Gastrocnemius medialis (tissue), 4 donors: ENCODE data around the gene ALOX15. TPM values are rescaled to one million over a fixed set of nuclear protein-coding genes. Genes with fewer than 3 reads are reported as not detected.

Experiments
- ATAC-seq, 2 donors: fragments of 150-250 bp; one replicate each; pipeline ENCODE4 v1.9.1; 2016
- DNase-seq, 2 donors: peaks; one replicate each; pipeline ENCODE4 v3.0.0-alpha.2; 2019
- H3K27ac ChIP-seq, 4 donors: fragments of 200-600 bp; sonication (generic); 1 replicate in 1 of 4; 2 replicates in 3 of 4; pipeline ENCODE4 v1.5.1; 2016 to 2018; ENCODE audit warnings: mild to moderate bottlenecking in 2 of 4, moderate library complexity in 1 of 4
- H3K27me3 ChIP-seq, 3 donors: fragments of 200-600 bp; sonication (generic) in 2 of 3; 1 replicate in 1 of 3; 2 replicates in 2 of 3; pipeline versions ENCODE4 v1.5.1 to v1.6.0; 2016 to 2019; ENCODE audit warnings: mild to moderate bottlenecking in 1 of 3, moderate library complexity in 1 of 3
- H3K36me3 ChIP-seq, 2 donors: fragments of 200-600 bp; sonication (generic) in 1 of 2; one replicate each; pipeline ENCODE4 v1.5.1; 2017 to 2018
- H3K4me1 ChIP-seq, 2 donors: fragments of 200-600 bp; sonication (generic) in 1 of 2; one replicate each; pipeline ENCODE4 v1.5.1; 2016 to 2017; ENCODE audit warnings: mild to moderate bottlenecking in 2 of 2
- H3K4me3 ChIP-seq, 4 donors: fragments of 200-600 bp; sonication (generic) in 3 of 4; 1 replicate in 1 of 4; 2 replicates in 3 of 4; pipeline ENCODE4 v1.5.1; 2016 to 2019; ENCODE audit warnings: mild to moderate bottlenecking in 2 of 4
- H3K9me3 ChIP-seq, 3 donors: fragments of 200-600 bp; sonication (generic) in 2 of 3; 1 replicate in 1 of 3; 2 replicates in 2 of 3; pipeline ENCODE4 v1.5.1; 2016 to 2019
- CTCF ChIP-seq, 5 experiments: fragments of 450-650 bp in 3 of 5; fragments of 200-600 bp in 2 of 5; sonication (generic) in 2 of 5; IDR thresholded peaks in 4 of 5; conservative IDR thresholded peaks in 1 of 5; 1 replicate in 4 of 5; 2 replicates in 1 of 5; pipeline ENCODE4 v1.5.1; 2016 to 2019; ENCODE audit warnings: antibody characterized with exemption in 5 of 5, mild to moderate bottlenecking in 3 of 5, moderate library complexity in 3 of 5
- POLR2A ChIP-seq, 2 donors: fragments of 450-650 bp; IDR thresholded peaks; one replicate each; pipeline ENCODE4 v1.6.1; 2017; ENCODE audit warnings: antibody characterized with exemption in 2 of 2, mild to moderate bottlenecking in 2 of 2, moderate library complexity in 2 of 2
- in situ Hi-C, 4 donors: fragments of 200-750 bp; cut with MboI; loops; one replicate each; pipeline versions ENCODE4 v1.15.0 to v1.8.0; 2017; ENCODE audit warnings: low sequenced_read_pairs in 4 of 4
- intact Hi-C: fragments of 100-400 bp; cut with DNase I; formaldehyde crosslinking; loops from one replicate; pipeline ENCODE4 v1.15.1; 2023; ENCODE audit warnings: low total_unique reads
- total RNA-seq, 4 donors: library from RNA; depleted of rRNA; stranded (reverse); fragments of >200 nt; gene quantifications; one replicate each; pipeline versions ENCODE4 v1.1.0 to v1.2.3, GENCODE V29; 2016

ALOX15 gene
- total RNA-seq, 4 donors from 2014 or later = not detected

GRCh38 chr17:4632581-4632920, 8.9 kb downstream of the ALOX15 start:
- no peak overlapping the region for H3K27ac ChIP-seq
- in situ Hi-C loops = loop anchor here in 2 of 4 donors (25.0 kb wide), 1 partner anchor 195 kb away; the partner anchor contains the start of gene SPNS3 (in 2 of the 2)
- H3K9me3 ChIP-seq = no peaks in the 10 kb centered on the region
- no peak for TF ChIP-seq POLR2A (IDR thresholded peaks at IDR 0.05)
- TF ChIP-seq CTCF (IDR thresholded peaks at IDR 0.05 in 4 of 5, conservative IDR thresholded peaks at IDR 0.05 in 1 of 5) = no peak
- no peak overlapping the region for H3K4me3 ChIP-seq
- H3K4me1 ChIP-seq = no peaks in the 10 kb centered on the region
- H3K36me3 ChIP-seq = no peaks in the 10 kb centered on the region
- DNase-seq (no peak), ATAC-seq (no peak)
- intact Hi-C loops = no loop called here
- peaks cover 15 to 18% (median 15%) of the 10 kb centered on the region in 3 donors for H3K27me3 ChIP-seq

GRCh38 chr17:4631836-4632580, 9.5 kb downstream of the ALOX15 start:
- TF ChIP-seq POLR2A (IDR thresholded peaks at IDR 0.05) (no peak), CTCF (IDR thresholded peaks at IDR 0.05 in 4 of 5, conservative IDR thresholded peaks at IDR 0.05 in 1 of 5) (no peak)
- Histone ChIP-seq H3K27ac (no peak overlapping the region), H3K27me3 (peaks cover 9 to 15% (median 14%) of the 10 kb centered on the region in 3 donors), H3K9me3 (no peaks in the 10 kb centered on the region), H3K4me3 (no peak overlapping the region), H3K4me1 (no peaks in the 10 kb centered on the region), H3K36me3 (no peaks in the 10 kb centered on the region)
- in situ Hi-C loops = loop anchor here in 2 of 4 donors (25.0 kb wide), 1 partner anchor 195 kb away; the partner anchor contains the start of gene SPNS3 (in 2 of the 2)
- intact Hi-C loops = no loop called here
- DNase-seq (no peak), ATAC-seq (no peak)

DNA sequence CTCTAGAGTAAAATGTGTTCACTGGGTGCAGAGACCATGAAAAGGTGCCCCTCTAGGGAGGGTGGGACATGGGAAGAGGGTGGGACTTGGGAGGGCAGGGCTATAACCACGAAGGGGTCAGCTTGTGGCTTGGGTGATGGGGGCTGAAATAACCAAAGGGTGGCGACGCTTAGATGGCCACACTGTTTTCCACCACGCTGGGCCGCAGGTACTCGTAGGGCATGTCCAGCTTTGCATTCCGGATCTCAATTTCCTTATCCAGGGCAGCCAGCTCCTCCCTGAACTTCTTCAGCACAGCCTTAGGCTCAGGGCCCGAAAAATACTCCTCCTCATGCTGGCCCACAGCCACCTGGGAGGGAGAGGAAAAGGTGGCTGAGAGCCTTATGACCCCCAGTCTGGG, 10.0 kb downstream of the ALOX15 start:
- Histone ChIP-seq H3K27ac (no peak overlapping the region), H3K36me3 (no peaks in the 10 kb centered on the region), H3K27me3 (peaks cover 7 to 10% (median 9%) of the 10 kb centered on the region in 3 donors), H3K9me3 (no peaks in the 10 kb centered on the region), H3K4me3 (no peak overlapping the region), H3K4me1 (no peaks in the 10 kb centered on the region)
- ATAC-seq = no peak
- TF ChIP-seq CTCF (IDR thresholded peaks at IDR 0.05 in 4 of 5, conservative IDR thresholded peaks at IDR 0.05 in 1 of 5) = no peak
- no peak for TF ChIP-seq POLR2A (IDR thresholded peaks at IDR 0.05)
- no peak for DNase-seq
- in situ Hi-C loops = loop anchor here in 2 of 4 donors (25.0 kb wide), 1 partner anchor 194 kb away; the partner anchor contains the start of gene SPNS3 (in 2 of the 2)
- intact Hi-C loops = no loop called here

- H3K9me3 ChIP-seq = no peaks in the 10 kb centered on the region
- no peaks in the 10 kb centered on the region for H3K27me3 ChIP-seq
- H3K4me3 ChIP-seq = no peak overlapping the region
- H3K27ac ChIP-seq = no peak overlapping the region
- TF ChIP-seq POLR2A (IDR thresholded peaks at IDR 0.05) (no peak), CTCF (IDR thresholded peaks at IDR 0.05 in 4 of 5, conservative IDR thresholded peaks at IDR 0.05 in 1 of 5) (no peak)
- H3K4me1 ChIP-seq = peaks cover 14 to 24% of the 10 kb centered on the region in 2 donors
- ATAC-seq = no peak
- H3K36me3 ChIP-seq = no peaks in the 10 kb centered on the region
- in situ Hi-C loops = loop anchor here in 3 of 4 donors (5.0 to 25.0 kb wide), 2 partner anchors 59 to 189 kb away; partner anchors contain the start of gene SPNS3 (in 2 of the 3)
- DNase-seq = no peak
- intact Hi-C loops = loop anchor here (1.0 to 2.0 kb wide), 2 partner anchors 60 to 206 kb away; no protein-coding TSS in a partner anchor
Measured at GRCh38 chr17:4626734-4627256, 14.7 kb downstream of the ALOX15 start.
